ENCODE results near the gene NPHS1.

NPHS1 gene

DNA sequence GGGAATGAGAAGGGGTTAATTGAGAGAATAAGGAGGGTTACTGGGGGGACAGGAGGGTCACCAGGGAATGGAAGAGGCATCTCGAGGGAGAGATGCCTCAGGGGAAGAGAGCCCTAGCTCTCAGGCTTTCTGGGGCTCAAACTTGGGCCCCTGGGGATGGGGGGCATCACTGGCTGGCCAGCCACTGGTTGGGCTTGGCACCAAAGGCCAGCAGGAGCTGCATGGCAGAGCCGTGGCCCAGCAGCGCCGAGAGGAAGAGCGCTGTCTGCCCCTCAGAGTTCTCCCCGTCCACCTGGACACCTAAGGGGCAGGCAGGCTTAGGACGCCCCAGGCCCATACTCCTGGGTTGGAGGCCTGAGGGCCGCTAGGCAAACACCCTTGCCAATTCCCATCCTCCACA, 59.4 kb downstream of the NPHS1 start:
- no peak for TF ChIP-seq CTCF (IDR thresholded peaks at IDR 0.05)

DNA sequence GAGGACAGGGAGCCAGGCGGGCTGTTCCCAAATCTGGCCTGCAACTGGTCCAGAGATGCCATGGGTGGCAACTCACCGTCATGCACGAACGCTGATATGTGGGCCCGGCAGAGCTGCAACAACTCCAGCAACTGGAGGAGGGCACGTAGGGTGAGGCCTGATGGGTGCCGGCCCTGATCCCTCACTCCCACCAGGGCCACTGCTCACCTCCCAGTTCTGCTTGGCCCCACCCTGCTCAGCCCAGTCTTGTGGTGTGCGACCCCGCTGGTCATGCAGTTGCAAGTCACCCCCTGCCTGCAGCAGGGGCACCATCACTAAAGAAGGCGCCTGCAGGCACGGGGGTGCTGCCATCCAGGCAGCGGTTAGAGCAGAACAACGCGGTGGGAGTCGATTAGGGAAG, 60.0 kb downstream of the NPHS1 start:
- TF ChIP-seq CTCF (IDR thresholded peaks at IDR 0.05): no peak

GRCh38 chr19:35791814-35792279, 60.5 kb downstream of the NPHS1 start:
- TF ChIP-seq CTCF (IDR thresholded peaks at IDR 0.05): no peak

- no peak for TF ChIP-seq CTCF (IDR thresholded peaks at IDR 0.05)
These were observed 61.1 kb downstream of the NPHS1 start for GRCh38 chr19:35790981-35791813.

DNA sequence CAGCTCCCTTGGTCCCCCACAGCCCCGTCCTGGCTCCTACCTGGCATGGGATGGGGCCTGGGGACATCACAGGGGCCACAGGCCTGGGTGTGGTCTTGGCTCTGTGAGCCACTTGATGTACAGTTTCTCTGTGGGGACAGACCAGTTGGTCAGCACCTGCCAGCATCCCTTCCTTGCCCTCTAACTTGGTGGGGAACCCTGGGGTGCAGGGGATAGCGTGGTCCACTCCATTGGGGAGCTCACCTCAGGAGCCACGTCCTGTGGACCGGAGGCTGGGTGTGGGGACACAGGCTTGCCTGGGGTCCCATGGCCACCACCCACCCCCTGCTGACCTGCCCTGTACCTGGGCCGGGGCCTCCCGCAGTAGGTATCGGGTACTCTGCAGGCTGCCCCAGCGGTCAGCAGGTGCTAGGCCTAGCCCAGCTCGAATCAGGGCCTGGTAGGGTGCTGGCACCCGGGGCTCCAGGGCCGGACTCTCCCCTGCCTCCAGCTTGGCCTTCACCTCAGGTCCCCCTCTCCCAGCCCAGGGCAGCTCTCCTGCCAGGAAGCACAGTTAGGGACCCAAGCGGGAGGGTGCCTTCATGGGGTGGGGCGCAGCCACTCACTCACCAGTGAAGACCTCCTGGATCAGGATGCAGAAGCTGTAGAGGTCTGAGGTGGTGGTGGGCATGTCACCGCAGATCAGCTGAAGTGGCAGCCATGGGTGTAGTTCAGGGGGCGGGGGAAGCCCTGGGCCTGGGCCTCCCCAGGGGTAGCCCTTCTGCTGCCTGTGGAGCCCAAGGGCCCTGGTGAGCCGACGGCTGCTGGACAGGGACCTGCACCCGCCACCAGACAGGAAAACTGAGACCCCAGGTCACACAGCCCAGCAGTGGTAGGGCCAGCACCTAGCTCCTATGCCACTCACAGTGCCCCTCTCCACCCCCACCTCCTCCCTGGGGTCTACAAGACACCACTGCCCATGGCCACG, 62.0 kb downstream of the NPHS1 start:
- no peak for TF ChIP-seq CTCF (IDR thresholded peaks at IDR 0.05)

DNA sequence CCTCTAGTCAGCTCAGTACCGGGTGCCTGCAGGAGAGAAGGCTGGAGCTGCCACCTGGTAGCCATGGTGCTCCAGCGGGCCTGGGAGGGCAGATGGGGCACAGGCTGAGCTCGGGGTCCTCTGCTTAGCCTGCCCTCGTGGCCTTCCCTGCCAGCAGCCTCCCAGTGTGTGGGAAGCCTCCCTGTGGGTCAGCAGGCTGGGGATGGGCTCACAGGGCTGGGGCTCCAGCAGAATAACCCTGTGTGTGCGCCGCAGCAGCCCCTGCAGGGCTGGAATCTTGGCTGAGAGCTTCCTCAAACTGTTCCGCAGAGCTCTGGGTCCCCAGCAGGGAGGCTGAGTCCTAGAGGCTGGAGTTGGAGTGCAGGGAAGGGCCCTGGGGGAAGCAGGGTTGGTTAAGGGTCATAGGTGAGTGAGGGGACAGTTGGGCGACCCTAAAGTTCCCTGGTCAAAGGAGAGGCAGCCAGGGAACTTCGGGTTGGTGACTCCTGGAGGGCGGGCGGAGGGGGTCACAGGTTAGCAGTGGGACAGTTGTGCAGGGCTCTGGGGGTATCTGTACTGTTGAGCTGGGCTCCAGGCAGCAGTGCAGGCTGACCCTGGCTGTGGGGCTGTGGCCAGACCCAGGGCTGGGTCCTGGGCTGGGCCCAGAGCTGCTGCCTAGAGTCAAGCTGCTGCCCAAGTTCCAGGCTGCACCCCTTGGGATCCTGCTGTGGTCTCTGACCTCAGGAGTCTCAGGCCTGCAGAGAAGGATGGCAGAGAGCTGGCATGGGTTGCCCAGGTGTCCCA, 62.9 kb downstream of the NPHS1 start:
- no peak for TF ChIP-seq CTCF (IDR thresholded peaks at IDR 0.05)
